T-cell (primary cell): Measurements from ENCODE around the gene ZNF25. TPM values are rescaled to one million over a fixed set of nuclear protein-coding genes. Genes with fewer than 3 reads are reported as not detected.
"Not testable (repeated sequence)": the region's sequence is repeated elsewhere in the genome, so short reads cannot be mapped to it uniquely, and the experiment has no call there.

Source experiments
- ATAC-seq, 4 experiments: fragments of 200-7000 bp in 3 of 4; fragments of 150-1000 bp in 1 of 4; cut with Tn5 transposase; replicated peaks in 1 of 4; 1 replicate in 3 of 4; 2 replicates in 1 of 4; pipeline ENCODE4 v1.10.0; 2021; ENCODE audit warnings: moderate library complexity in 3 of 4, mild to moderate bottlenecking in 2 of 4, moderate number of reproducible peaks in 1 of 4
- CTCF ChIA-PET, 2 donors: fragments of 300-600 bp; sonication (Branson Sonifier 250); formaldehyde crosslinking; loops; one replicate each; lab custom pipeline; 2022; ENCODE audit warnings: antibody characterized with exemption in 2 of 2; lab: Charles Lee
- POLR2A ChIA-PET, 2 donors: fragments of 300-600 bp; sonication (Branson Sonifier 250); formaldehyde crosslinking; loops; one replicate each; lab custom pipeline; 2022; ENCODE audit warnings: antibody characterized with exemption in 2 of 2; lab: Charles Lee
- DNase-seq, 35 experiments: peaks; one replicate each; pipeline versions ENCODE4 v3.0.0 to v3.0.0-alpha.2; 2013 to 2023
- H3K27ac ChIP-seq: one replicate; pipeline ENCODE4 v1.5.1; 2013; ENCODE audit warnings: low read length
- H3K27me3 ChIP-seq, 2 experiments: replicated peaks in 1 of 2; 1 replicate in 1 of 2; 2 replicates in 1 of 2; pipeline versions ENCODE4 v1.6.1 to v1.7.0; 2013; ENCODE audit warnings: low read length in 1 of 2, mixed read lengths in 1 of 2; ENCODE audit not compliant: control insufficient read depth in 2 of 2, insufficient read depth in 2 of 2; ENCODE audit errors: extremely low read depth in 1 of 2
- H3K36me3 ChIP-seq, 2 donors: 1 replicate in 1 of 2; 2 replicates in 1 of 2; pipeline versions ENCODE4 v1.6.1 to v1.7.0; 2013; ENCODE audit warnings: low read length in 1 of 2; ENCODE audit not compliant: control insufficient read depth in 2 of 2, insufficient read depth in 1 of 2; ENCODE audit errors: extremely low read depth in 1 of 2
- H3K4me1 ChIP-seq, 2 experiments: 1 replicate in 1 of 2; 2 replicates in 1 of 2; pipeline versions ENCODE4 v1.6.1 to v1.7.0; 2013; ENCODE audit warnings: low read length in 2 of 2, mixed read lengths in 1 of 2; ENCODE audit not compliant: insufficient read depth in 2 of 2, control insufficient read depth in 1 of 2; ENCODE audit errors: extremely low read depth in 1 of 2
- H3K4me3 ChIP-seq, 2 donors: 1 replicate in 1 of 2; 2 replicates in 1 of 2; pipeline versions ENCODE4 v1.5.1 to v1.7.0; 2013; ENCODE audit warnings: mild to moderate bottlenecking in 2 of 2, low read length in 1 of 2, moderate library complexity in 1 of 2; ENCODE audit not compliant: control insufficient read depth in 1 of 2; ENCODE audit errors: extremely low read depth in 1 of 2
- H3K9me3 ChIP-seq: 2 replicates; pipeline ENCODE4 v1.7.0; 2013
- H3K27ac Mint-ChIP-seq, 2 donors: one replicate each; pipeline ENCODE4 v1.8.0; 2020 to 2021; ENCODE audit warnings: mild to moderate bottlenecking in 2 of 2, mixed read lengths in 2 of 2
- H3K27me3 Mint-ChIP-seq, 2 donors: one replicate each; pipeline ENCODE4 v1.8.0; 2021 to 2022; ENCODE audit warnings: mixed read lengths in 2 of 2
- H3K36me3 Mint-ChIP-seq: one replicate; pipeline ENCODE4 v1.8.0; 2021; ENCODE audit warnings: mixed read lengths
- H3K4me1 Mint-ChIP-seq, 3 donors: one replicate each; pipeline ENCODE4 v1.8.0; 2020 to 2022; ENCODE audit warnings: mixed read lengths in 3 of 3, mild to moderate bottlenecking in 1 of 3
- H3K4me3 Mint-ChIP-seq, 3 donors: one replicate each; pipeline ENCODE4 v1.8.0; 2020 to 2022; ENCODE audit warnings: mild to moderate bottlenecking in 3 of 3, mixed read lengths in 3 of 3, moderate library complexity in 3 of 3
- H3K9me3 Mint-ChIP-seq, 3 donors: one replicate each; pipeline ENCODE4 v1.8.0; 2020 to 2022; ENCODE audit warnings: mixed read lengths in 3 of 3
- WGBS: methylation state at CpG from one replicate; pipeline ENCODE4 v1.1.5; 2013; ENCODE audit warnings: missing lambda C conversion rate; ENCODE audit not compliant: insufficient coverage; 5-methylcytosine and 5-hydroxymethylcytosine counted together
- total RNA-seq, 35 experiments: library from RNA in 6 of 35; stranded (reverse) in 6 of 35; fragments of 120-200 nt in 1 of 35; gene quantifications; one replicate each; pipeline versions ENCODE4 v1.2.1 to v1.2.4 and lab custom pipeline; 2013 to 2026

Gene ZNF25
- total RNA-seq (1 to 10 TPM; 8.0 to 9.3 (median 8.3) TPM), total RNA-seq (lab: John Stamatoyannopoulos, UW) (5.1 to 41.5 (median 19.9) reads per million in 29 experiments)
- total RNA-seq (2013): 14.9 TPM

GRCh38 chr10:37976091-37976879, at the start of gene ZNF25:
Gene ZNF25, minus strand, starts transcription at chr10:37976647. Its CDS starts 4,925 bp downstream, at chr10:37971722.
- peaks cover 26 to 31% (median 31%) of the 10 kb centered on the region in 3 donors for H3K4me1 Mint-ChIP-seq

GRCh38 chr10:38025283-38025682, 48.8 kb upstream of the ZNF25 start:
- Mint-ChIP-seq H3K36me3 (peaks cover 79% of the 10 kb centered on the region), H3K4me1 (peaks cover 38 to 47% (median 39%) of the 10 kb centered on the region in 3 donors), H3K27me3 (no peaks in the 10 kb centered on the region), H3K4me3 (no peak overlapping the region), H3K9me3 (peaks cover 0 to 8% (median 3%) of the 10 kb centered on the region in 3 donors), H3K27ac (peak overlapping the region; percentile 23 to 69)
- H3K4me1 ChIP-seq: peaks cover 0 to 6% of the 10 kb centered on the region in 2 experiments
- H3K4me3 ChIP-seq: no peak overlapping the region
- DNase-seq (no peak), ATAC-seq (no peak)
- CTCF ChIA-PET: no interaction called here
- POLR2A ChIA-PET: no interaction called here
- H3K27me3 ChIP-seq: no peaks in the 10 kb centered on the region
- no peak overlapping the region for H3K27ac ChIP-seq
- H3K9me3 ChIP-seq: no peaks in the 10 kb centered on the region
- WGBS: 83% methylated on average over 2 of the region's 3 CpGs
- H3K36me3 ChIP-seq: peaks cover 0 to 56% of the 10 kb centered on the region in 2 donors

More at GRCh38 chr10:37976091-37976879, at the start of gene ZNF25:
- POLR2A ChIA-PET: interaction anchor here (0.6 to 1.6 kb wide), 6 partner anchors 34 to 426 kb away, joined by 3 to 9 read pairs (median 4); partner anchors contain the start of gene ZNF33A (in 2 of the 2)
- H3K4me3 ChIP-seq: peak within 1 kb of the TSS; percentile 52 to 77
- peaks cover 0 to 4% of the 10 kb centered on the region in 2 donors for H3K36me3 ChIP-seq
- H3K4me3 Mint-ChIP-seq: peak within 1 kb of the TSS; percentile 77 to 92 (median 86)
- WGBS: under 1% methylated on average over 65 of the region's 66 CpGs
- peak; percentile 89 to 92 (median 90) for ATAC-seq
- H3K27ac ChIP-seq: peak within 1 kb of the TSS; percentile 93
- peaks cover 9% of the 10 kb centered on the region for H3K36me3 Mint-ChIP-seq
- no peaks in the 10 kb centered on the region for H3K27me3 Mint-ChIP-seq
- H3K4me1 ChIP-seq: peaks cover 8 to 11% of the 10 kb centered on the region in 2 experiments
- no peaks in the 10 kb centered on the region for H3K27me3 ChIP-seq
- CTCF ChIA-PET: interaction anchor here (0.6 to 1.9 kb wide), 14 partner anchors 11 to 426 kb away, joined by 3 to 43 read pairs (median 4); partner anchors contain the start of genes ZNF33A (in 1 of the 2) and ZNF37A (in 1 of the 2)
- no peaks in the 10 kb centered on the region for H3K9me3 ChIP-seq
- H3K9me3 Mint-ChIP-seq: no peaks in the 10 kb centered on the region
- H3K27ac Mint-ChIP-seq: peak within 1 kb of the TSS; percentile 93 to 97
- DNase-seq: peak; percentile 90 to 99 (median 96)

GRCh38 chr10:38019124-38019523, 42.7 kb upstream of the ZNF25 start:
- ATAC-seq, DNase-seq, H3K9me3 Mint-ChIP-seq, H3K4me3 Mint-ChIP-seq, H3K27me3 ChIP-seq, H3K4me3 ChIP-seq, H3K4me1 ChIP-seq, H3K27ac ChIP-seq, H3K27me3 Mint-ChIP-seq, H3K27ac Mint-ChIP-seq, H3K9me3 ChIP-seq, POLR2A ChIA-PET: not testable (repeated sequence)
- CTCF ChIA-PET: interaction anchor here in 1 of 2 donors (0.6 to 1.4 kb wide), 3 partner anchors 29 to 44 kb away, joined by 3 read pairs; no protein-coding TSS in a partner anchor
- Mint-ChIP-seq H3K4me1 (peaks cover 34 to 37% (median 36%) of the 10 kb centered on the region in 3 donors), H3K36me3 (peaks cover 79% of the 10 kb centered on the region)
- WGBS: no CpG with 5 or more reads among the region's 4 CpGs
- peaks cover 4 to 69% of the 10 kb centered on the region in 2 donors for H3K36me3 ChIP-seq

- no peak for ATAC-seq
- H3K27me3 Mint-ChIP-seq: no peaks in the 10 kb centered on the region
- WGBS: no CpG with 5 or more reads among the region's 1 CpG
- Histone ChIP-seq H3K36me3 (peaks cover 4 to 60% of the 10 kb centered on the region in 2 donors), H3K27ac (no peak overlapping the region), H3K4me1 (peaks cover 8 to 20% of the 10 kb centered on the region in 2 experiments), H3K9me3 (peaks cover 3% of the 10 kb centered on the region), H3K27me3 (no peaks in the 10 kb centered on the region), H3K4me3 (no peak overlapping the region)
- no peak overlapping the region for H3K27ac Mint-ChIP-seq
- H3K4me1 Mint-ChIP-seq: peaks cover 49 to 56% (median 53%) of the 10 kb centered on the region in 3 donors
- ChIA-PET POLR2A (no interaction called here), CTCF (no interaction called here)
- peaks cover 73% of the 10 kb centered on the region for H3K36me3 Mint-ChIP-seq
- no peak overlapping the region for H3K4me3 Mint-ChIP-seq
- no peak for DNase-seq
- no peaks in the 10 kb centered on the region for H3K9me3 Mint-ChIP-seq
Measured at GRCh38 chr10:38016354-38016753, 39.9 kb upstream of the ZNF25 start.

- no peaks in the 10 kb centered on the region for H3K9me3 ChIP-seq
- ChIA-PET CTCF (interaction anchor here in 1 of 2 donors (3.7 kb wide), 1 partner anchor 34 kb away, joined by 43 read pairs; the partner anchor contains the start of gene ZNF25), POLR2A (interaction anchor here (0.6 to 1.4 kb wide), 5 partner anchors 33 to 84 kb away, joined by 3 to 9 read pairs (median 3); partner anchors contain the start of genes ZNF25 (in 1 of the 2) and ZNF37A (in 1 of the 2))
- DNase-seq (peak; percentile 85 to 98 (median 90)), ATAC-seq (peak; percentile 86 to 88 (median 88))
- H3K27ac ChIP-seq: peak within 1 kb of the TSS; percentile 99
- H3K9me3 Mint-ChIP-seq: no peaks in the 10 kb centered on the region
- H3K4me3 ChIP-seq: peak within 1 kb of the TSS; percentile 74 to 77
- H3K27ac Mint-ChIP-seq: peak within 1 kb of the TSS; percentile 99
- no peaks in the 10 kb centered on the region for H3K27me3 ChIP-seq
- peaks cover 0 to 17% of the 10 kb centered on the region in 2 donors for H3K36me3 ChIP-seq
- WGBS: 0% methylated on average over 37 of the region's 46 CpGs
- H3K36me3 Mint-ChIP-seq: peaks cover 19% of the 10 kb centered on the region
- H3K4me1 Mint-ChIP-seq: peaks cover 35 to 45% (median 43%) of the 10 kb centered on the region in 3 donors
- H3K4me3 Mint-ChIP-seq: peak within 1 kb of the TSS; percentile 89 to 98 (median 94)
- H3K27me3 Mint-ChIP-seq: no peaks in the 10 kb centered on the region
- peaks cover 10 to 24% of the 10 kb centered on the region in 2 experiments for H3K4me1 ChIP-seq
Measured at GRCh38 chr10:38010119-38010903, 33.9 kb upstream of the ZNF25 start, which contains the start of gene ZNF33A. Gene ZNF33A, plus strand, starts transcription at chr10:38010675. Its CDS starts 1,667 bp downstream, at chr10:38012342.
